H1 (cell line): ENCODE results near the gene TNRC6B. TPM values are rescaled to one million over a fixed set of nuclear protein-coding genes. Genes with fewer than 3 reads are reported as not detected.
A peak's percentile ranks its signal among the peaks of the same experiment; 100 is the strongest.

Source experiments
- CTCF ChIA-PET: fragments of 300-600 bp; sonication (Branson Sonifier 250); formaldehyde crosslinking; loops from one replicate; lab custom pipeline; 2021; ENCODE audit not compliant: partially characterized antibody; lab: Charles Lee
- POLR2A ChIA-PET: fragments of 300-600 bp; sonication (Branson Sonifier 250); formaldehyde crosslinking; loops from one replicate; lab custom pipeline; 2021; ENCODE audit warnings: inconsistent platforms; ENCODE audit not compliant: partially characterized antibody; lab: Charles Lee
- DNase-seq, 2 experiments: peaks; one replicate each; pipeline versions ENCODE4 v3.0.0 to v3.0.0-alpha.2; 2010 to 2022; ENCODE audit warnings: low spot score in 2 of 2, low read depth in 1 of 2, mixed read lengths in 1 of 2
- FAIRE-seq: peaks from 2 replicates; lab custom pipeline; 2011; peaks lifted over from hg19 to GRCh38; lab: Jason Lieb, UNC
- H2AFZ ChIP-seq: 2 replicates; pipeline ENCODE4 v1.8.1; 2012; ENCODE audit warnings: low read length, inconsistent platforms
- H2AK5ac ChIP-seq: 2 replicates; pipeline ENCODE4 v1.6.1; 2013; ENCODE audit warnings: low read depth, low read length
- H2BK120ac ChIP-seq: replicated peaks from 2 replicates; pipeline ENCODE3; 2013; ENCODE audit warnings: low read depth, low read length, inconsistent platforms
- H2BK12ac ChIP-seq: 2 replicates; pipeline ENCODE4 v1.6.1; 2013; ENCODE audit warnings: low read depth, low read length
- H2BK15ac ChIP-seq: 2 replicates; pipeline ENCODE4 v1.6.1; 2013; ENCODE audit warnings: low read length
- H2BK20ac ChIP-seq: 2 replicates; pipeline ENCODE4 v1.6.1; 2013; ENCODE audit warnings: low read length
- H2BK5ac ChIP-seq: 2 replicates; pipeline ENCODE4 v1.6.1; 2013; ENCODE audit warnings: low read depth, low read length
- H3K14ac ChIP-seq: 2 replicates; pipeline ENCODE4 v1.6.1; 2013; ENCODE audit warnings: inconsistent platforms; ENCODE audit not compliant: insufficient read length
- H3K18ac ChIP-seq: 2 replicates; pipeline ENCODE4 v1.6.1; 2013; ENCODE audit warnings: low read length; ENCODE audit errors: extremely low read depth
- H3K23ac ChIP-seq: 2 replicates; pipeline ENCODE4 v1.6.1; 2013; ENCODE audit warnings: inconsistent platforms; ENCODE audit not compliant: insufficient read length
- H3K23me2 ChIP-seq: 2 replicates; pipeline ENCODE4 v1.6.1; 2013; ENCODE audit warnings: low read depth, low read length
- H3K27ac ChIP-seq: 2 replicates; pipeline ENCODE4 v1.6.1; 2011; ENCODE audit warnings: low read depth, low read length, inconsistent platforms
- H3K27me3 ChIP-seq, 4 experiments: replicated peaks in 1 of 4; 1 replicate in 1 of 4; 2 replicates in 3 of 4; pipeline versions ENCODE4 v1.6.1 to v1.8.1; 2011 to 2013; ENCODE audit warnings: low read length in 3 of 4, mild to moderate bottlenecking in 3 of 4, inconsistent platforms in 2 of 4, mixed read lengths in 2 of 4, moderate library complexity in 1 of 4; ENCODE audit not compliant: control insufficient read depth in 3 of 4, insufficient read depth in 3 of 4; ENCODE audit errors: extremely low read depth in 1 of 4
- H3K36me3 ChIP-seq, 4 experiments: 2 replicates each; pipeline versions ENCODE4 v1.6.1 to v1.8.1; 2011 to 2013; ENCODE audit warnings: mild to moderate bottlenecking in 4 of 4, low read length in 3 of 4, moderate library complexity in 2 of 4, control low read depth in 1 of 4, inconsistent platforms in 1 of 4; ENCODE audit not compliant: insufficient read depth in 4 of 4, control insufficient read depth in 2 of 4
- H3K4ac ChIP-seq: replicated peaks from 2 replicates; pipeline ENCODE3; 2013; ENCODE audit warnings: low read length, low read depth, mixed read lengths, inconsistent platforms; ENCODE audit not compliant: insufficient read length
- H3K4me1 ChIP-seq, 4 experiments: replicated peaks in 1 of 4; 1 replicate in 1 of 4; 2 replicates in 3 of 4; pipeline versions ENCODE4 v1.6.1 to v1.8.1; 2011 to 2013; ENCODE audit warnings: low read length in 3 of 4, inconsistent platforms in 2 of 4, mixed read lengths in 1 of 4; ENCODE audit not compliant: insufficient read depth in 4 of 4, control insufficient read depth in 3 of 4
- H3K4me2 ChIP-seq, 2 experiments: 2 replicates each; pipeline versions ENCODE4 v1.6.1 to v1.8.1; 2011 to 2013; ENCODE audit warnings: low read depth in 2 of 2, low read length in 2 of 2, control low read depth in 1 of 2, inconsistent platforms in 1 of 2, mild to moderate bottlenecking in 1 of 2; ENCODE audit not compliant: insufficient read depth in 1 of 2
- H3K4me3 ChIP-seq, 4 experiments: fragments of 200-600, 300-600 bp in 1 of 4; sonication (generic), shearing (Covaris generic), sonication (Bioruptor Twin) in 1 of 4; 2 replicates each; pipeline versions ENCODE4 v1.5.1 to v1.8.1; 2011 to 2016; ENCODE audit warnings: low read length in 4 of 4, low read depth in 3 of 4, control low read depth in 2 of 4, inconsistent platforms in 2 of 4, mild to moderate bottlenecking in 2 of 4, mixed read lengths in 1 of 4, moderate library complexity in 1 of 4; ENCODE audit not compliant: insufficient read depth in 2 of 4; ENCODE audit errors: extremely low read depth in 1 of 4
- H3K56ac ChIP-seq: replicated peaks from 2 replicates; pipeline ENCODE3; 2013; ENCODE audit warnings: low read depth, mild to moderate bottlenecking, mixed read lengths, low read length, inconsistent platforms; ENCODE audit not compliant: insufficient read length
- H3K79me1 ChIP-seq: 2 replicates; pipeline ENCODE4 v1.6.1; 2013; ENCODE audit warnings: low read depth, low read length, control low read depth
- H3K79me2 ChIP-seq, 2 experiments: 2 replicates each; pipeline versions ENCODE4 v1.6.1 to v1.8.1; 2012 to 2013; ENCODE audit warnings: low read length in 2 of 2, mild to moderate bottlenecking in 2 of 2, inconsistent platforms in 1 of 2; ENCODE audit not compliant: insufficient read depth in 2 of 2, control insufficient read depth in 1 of 2
- H3K9ac ChIP-seq, 4 experiments: replicated peaks in 1 of 4; 1 replicate in 1 of 4; 2 replicates in 3 of 4; pipeline versions ENCODE4 v1.6.1 to v1.8.1; 2011 to 2013; ENCODE audit warnings: low read depth in 3 of 4, low read length in 3 of 4, control low read depth in 2 of 4, mild to moderate bottlenecking in 2 of 4, moderate library complexity in 2 of 4, inconsistent platforms in 1 of 4; ENCODE audit errors: extremely low read depth in 1 of 4
- H3K9me3 ChIP-seq, 2 experiments: 2 replicates each; pipeline versions ENCODE4 v1.6.1 to v1.8.1; 2012 to 2013; ENCODE audit warnings: mild to moderate bottlenecking in 2 of 2, moderate library complexity in 2 of 2, control low read depth in 1 of 2, inconsistent platforms in 1 of 2, low read depth in 1 of 2, low read length in 1 of 2, mixed read lengths in 1 of 2; ENCODE audit not compliant: insufficient read depth in 2 of 2
- H4K20me1 ChIP-seq, 2 experiments: replicated peaks in 1 of 2; 2 replicates each; pipeline versions ENCODE3 to v1.8.1; 2011 to 2013; ENCODE audit warnings: inconsistent platforms in 2 of 2, low read length in 2 of 2, mild to moderate bottlenecking in 1 of 2; ENCODE audit not compliant: insufficient read depth in 2 of 2, control insufficient read depth in 1 of 2
- H4K5ac ChIP-seq: 2 replicates; pipeline ENCODE4 v1.6.1; 2013; ENCODE audit warnings: low read length, low read depth, mixed read lengths, inconsistent platforms; ENCODE audit not compliant: insufficient read length
- H4K8ac ChIP-seq: 2 replicates; pipeline ENCODE4 v1.8.0; 2013; ENCODE audit warnings: mild to moderate bottlenecking, moderate library complexity, low read length, inconsistent platforms; ENCODE audit not compliant: insufficient read depth; ENCODE audit errors: extremely low read depth
- H4K91ac ChIP-seq: replicated peaks from 2 replicates; pipeline ENCODE3; 2013; ENCODE audit warnings: low read length, mixed read lengths, inconsistent platforms; ENCODE audit not compliant: insufficient read length
- ASH2L ChIP-seq: fragments of 200-600, 300-600 bp; sonication (generic); IDR thresholded peaks from one replicate; pipeline ENCODE4 v1.7.1; 2017; ENCODE audit warnings: low read length
- BRCA1 ChIP-seq: IDR thresholded peaks from 2 replicates; pipeline ENCODE4 v1.6.1; 2012; ENCODE audit warnings: low read depth, low read length, improper control_type of control experiment
- HDAC2 ChIP-seq, 2 experiments: fragments of 300-600 bp in 1 of 2; sonication (generic) in 1 of 2; IDR thresholded peaks; 2 replicates each; pipeline ENCODE4 v1.6.1; 2011 to 2012; ENCODE audit warnings: low read depth in 2 of 2, low read length in 2 of 2, mild to moderate bottlenecking in 2 of 2, moderate library complexity in 2 of 2, borderline replicate concordance in 1 of 2, inconsistent platforms in 1 of 2
- SIX5 ChIP-seq: IDR thresholded peaks from 2 replicates; pipeline ENCODE4 v1.6.1; 2011; ENCODE audit warnings: mild to moderate bottlenecking, low read depth, low read length
- TEAD4 ChIP-seq: IDR thresholded peaks from 2 replicates; pipeline ENCODE4 v1.6.1; 2012; ENCODE audit warnings: low read depth, low read length, inconsistent platforms, mixed read lengths
- WGBS, 2 experiments: shearing (Covaris generic) in 1 of 2; methylation state at CpG; one replicate each; pipeline versions ENCODE4 v1.1.6 to v1.1.7; 2013 to 2015; ENCODE audit warnings: low lambda C conversion rate in 2 of 2, mixed read lengths in 2 of 2, inconsistent platforms in 1 of 2, low coverage in 1 of 2, missing lambda C conversion rate in 1 of 2; ENCODE audit not compliant: insufficient replicate concordance in 2 of 2, insufficient coverage in 1 of 2, insufficient read length in 1 of 2; ENCODE audit errors: extremely low coverage in 1 of 2, missing lambda C conversion rate in 1 of 2; 5-methylcytosine and 5-hydroxymethylcytosine counted together
- polyA plus RNA-seq, 7 experiments: library from polyadenylated mRNA; depleted of rRNA in 3 of 7; stranded (reverse) in 5 of 7; unstranded in 2 of 7; fragments of >200 nt in 5 of 7; fragments of 200-250 nt in 2 of 7; gene quantifications; 1 replicate in 5 of 7; 2 replicates in 1 of 7; 4 replicates in 1 of 7; pipeline versions ENCODE4 v1.2.1 to v1.2.3, GENCODE V29; 2011 to 2013; ENCODE audit warnings: missing spikeins in 2 of 7, mixed read lengths in 2 of 7
- total RNA-seq: library from RNA; stranded (reverse); fragmentation: NEBNext Ultra II Directional; extraction: Animal tissue kit (Norgen Biotek cat#: 25700); gene quantifications from 2 replicates; pipeline ENCODE4 v1.2.1, GENCODE V29; 2021

The TNRC6B gene
- total and polyA plus RNA-seq, 2 of the 8 experiments (the other 6 are each of a cell fraction or from before 2014, with no cell fraction given), result 12.5 to 48.9 TPM

- WGBS, 2 experiments, result 82% methylated on average over 4 of the region's 4 CpGs; no CpG with 5 or more reads in 1 of the 2 experiments
Measured at GRCh38 chr22:40153192-40153591, 24.5 kb upstream of the TNRC6B start.

More at GRCh38 chr22:40153192-40153591, 24.5 kb upstream of the TNRC6B start:
- Histone ChIP-seq H2BK120ac (no peak overlapping the region), H3K23me2 (no peaks in the 10 kb centered on the region), H3K4ac (no peak overlapping the region), H3K56ac (no peak overlapping the region), H2BK5ac (no peak overlapping the region), H3K27me3 (no peaks in the 10 kb centered on the region), H3K4me1 (0 out of 7 replicates have a peak, but pooled peaks cover 0 to 4% (median 0%) of the 10 kb centered on the region in 4 experiments), H2BK20ac (no peak overlapping the region), H3K9me3 (no peaks in the 10 kb centered on the region), H2AK5ac (no peak overlapping the region), H3K9ac (no peak overlapping the region), H4K8ac (no peak overlapping the region), H3K4me2 (no peak overlapping the region), H4K5ac (no peak overlapping the region), H3K36me3 (no peaks in the 10 kb centered on the region), H2AFZ (no peak overlapping the region), H4K20me1 (no peaks in the 10 kb centered on the region), H2BK12ac (no peak overlapping the region), H3K27ac (no peak overlapping the region), H2BK15ac (no peak overlapping the region), H3K79me1 (no peaks in the 10 kb centered on the region), H4K91ac (no peak overlapping the region), H3K79me2 (no peaks in the 10 kb centered on the region), H3K23ac (peak overlapping the region; percentile 92), H3K4me3 (no peak overlapping the region), H3K14ac (no peak overlapping the region), H3K18ac (no peak overlapping the region)
- POLR2A ChIA-PET, result interaction anchor here (1.8 kb wide), 1 partner anchor 24 kb away, joined by 5 read pairs; the partner anchor contains the start of gene TNRC6B
- FAIRE-seq (no peak), DNase-seq (no peak)
- no peak for TF ChIP-seq ASH2L
- no peak for TF ChIP-seq SIX5
- no peak for TF ChIP-seq HDAC2 (IDR thresholded peaks at IDR 0.05; ENCODE audit: borderline replicate concordance in 1 of 2, low read depth in 2 of 2, low read length in 2 of 2)
- no peak for TF ChIP-seq TEAD4
- TF ChIP-seq BRCA1, result no peak
- CTCF ChIA-PET, result no interaction called here
